ENCODE data around the gene IFT122.

The IFT122 gene

GRCh38 chr3:129415378-129415777 lies 24.6 kb upstream of the IFT122 start:
- DNase-seq = no peak

GRCh38 chr3:129415830-129416229 lies 24.2 kb upstream of the IFT122 start:
- no peak for DNase-seq

- DNase-seq = no peak
These were observed 23.6 kb upstream of the IFT122 start for GRCh38 chr3:129416415-129416814.

DNA sequence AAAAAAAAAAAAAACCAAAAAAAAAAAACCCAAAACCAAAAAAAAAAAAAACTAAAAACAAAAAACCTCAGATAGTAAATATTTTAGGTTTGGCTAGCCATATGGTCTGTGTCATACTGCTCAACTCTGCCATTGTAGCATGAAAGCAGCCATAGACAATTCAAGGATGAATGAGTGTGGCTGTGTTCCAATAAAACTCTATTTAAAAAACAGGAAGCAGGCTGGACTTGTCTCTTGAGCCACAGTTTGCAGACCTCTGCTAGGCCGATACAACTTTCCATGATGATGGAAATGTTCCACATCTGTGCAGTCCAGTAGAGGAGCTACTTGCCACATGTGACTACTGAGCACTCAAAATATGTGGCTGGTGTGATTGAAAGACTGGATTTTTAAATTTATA lies 22.7 kb upstream of the IFT122 start:
- peak in 3 of 4 experiments; percentile 45 to 54 (median 46) for DNase-seq

DNA sequence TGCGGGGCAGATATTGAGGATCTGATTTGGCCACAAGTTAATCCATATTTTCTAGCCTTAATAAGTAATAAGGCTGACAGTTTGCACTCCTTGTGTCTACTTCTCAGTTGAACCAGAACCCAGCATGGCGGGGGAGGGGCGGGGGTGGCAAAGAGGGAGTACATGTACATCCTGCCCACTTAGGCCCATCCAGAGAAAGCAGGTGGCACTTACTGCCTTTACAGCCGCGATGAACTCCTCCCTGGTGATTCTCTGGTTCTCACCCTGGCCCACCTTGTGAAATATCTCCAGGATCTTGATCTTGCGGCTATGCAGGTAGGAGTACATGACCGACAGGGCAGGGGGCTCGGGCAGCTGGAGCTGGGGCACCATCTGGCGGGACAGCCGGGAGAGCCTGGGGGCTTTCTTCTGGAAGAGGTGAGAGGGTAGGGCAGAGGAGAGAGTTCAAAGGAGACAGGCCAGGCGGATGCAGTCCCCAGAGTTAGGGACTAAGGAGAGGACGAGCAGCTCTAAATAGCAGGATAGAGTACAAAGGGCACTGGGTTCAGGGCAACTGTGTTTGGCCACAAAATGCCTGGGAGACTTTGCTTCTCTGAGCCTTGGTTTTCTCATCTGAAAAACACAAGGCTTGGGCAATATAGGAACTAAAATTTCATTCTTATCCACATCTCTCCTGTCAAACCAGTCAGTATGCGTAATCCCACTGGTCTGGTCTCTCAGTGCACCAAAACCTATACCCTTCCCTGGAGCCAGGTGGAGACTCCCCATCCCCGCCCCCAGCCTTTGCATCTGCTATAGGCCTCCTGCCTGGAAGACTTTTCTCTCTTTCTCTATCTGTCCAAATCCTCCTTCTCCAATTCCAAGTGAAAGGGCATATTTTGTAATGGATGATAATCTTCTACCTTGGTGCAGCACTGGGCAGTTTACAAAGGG lies 21.7 kb upstream of the IFT122 start:
- no peak for DNase-seq

- DNase-seq = no peak
These were observed 20.5 kb upstream of the IFT122 start for GRCh38 chr3:129419476-129419875.

DNA sequence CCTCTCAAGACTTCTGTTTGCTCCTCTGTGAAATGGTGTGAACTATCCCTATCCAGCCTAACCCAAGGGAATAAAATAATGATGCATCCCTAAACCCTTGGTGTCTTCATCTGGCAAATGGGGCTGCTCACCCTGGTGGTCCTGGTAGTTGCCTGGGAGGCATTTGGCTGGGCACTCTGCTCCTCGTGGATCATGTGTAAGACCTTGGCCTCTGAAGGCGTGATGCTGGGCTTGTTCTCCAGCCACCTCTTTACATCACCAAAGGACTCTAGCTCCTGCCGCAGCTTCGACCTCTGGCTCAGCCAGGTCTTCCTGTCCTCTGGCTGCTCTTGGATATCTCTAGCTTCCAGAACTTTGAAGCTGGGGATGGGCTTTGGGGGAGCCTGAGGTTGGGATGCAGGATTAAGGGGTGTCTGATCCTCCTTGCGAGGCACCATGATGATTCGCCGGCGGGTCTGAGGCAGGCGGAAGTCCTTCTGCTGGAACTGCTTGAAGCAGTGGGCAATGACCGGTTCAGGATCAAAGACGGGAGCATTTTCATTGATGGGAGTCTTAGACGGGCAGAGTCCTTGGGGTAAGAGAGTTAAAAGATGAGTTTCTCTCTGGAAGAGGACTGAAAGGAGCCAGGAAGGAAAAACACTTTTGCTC lies 18.7 kb upstream of the IFT122 start:
- no peak for DNase-seq

DNA sequence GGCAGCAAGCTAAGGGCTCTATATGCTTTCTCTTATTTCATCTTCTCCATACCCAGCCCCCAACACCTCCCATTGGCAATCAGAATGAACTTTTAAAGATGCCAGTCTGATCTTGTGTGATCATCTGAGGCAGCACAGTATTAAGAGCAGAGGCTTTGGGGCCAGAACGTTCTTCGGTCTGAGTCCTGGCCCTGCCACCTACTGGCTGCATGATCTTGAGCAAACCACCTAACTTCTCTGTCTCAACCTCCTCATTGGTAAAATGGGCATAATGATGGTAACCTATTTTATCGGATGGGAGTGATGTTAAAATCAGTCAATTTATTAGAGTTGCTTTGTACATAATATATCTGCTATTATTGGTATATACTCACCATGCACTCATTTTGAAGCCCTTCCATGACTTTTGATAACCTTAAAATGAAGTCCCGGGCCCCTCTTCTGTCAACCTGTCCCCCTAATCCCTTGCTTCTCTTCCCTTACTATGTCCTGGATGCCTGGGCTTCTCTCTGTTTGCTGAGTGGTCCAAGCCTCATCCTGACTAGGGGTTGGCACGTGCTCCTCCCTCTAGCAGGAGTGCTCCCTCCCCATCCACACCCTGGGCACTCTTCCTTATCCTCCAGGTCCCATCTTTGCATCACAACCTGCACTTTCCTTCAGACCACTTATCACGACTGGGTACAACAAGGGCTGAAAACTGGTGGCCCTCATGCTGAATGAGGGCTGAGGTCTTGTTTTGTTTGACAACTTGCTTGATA lies 17.9 kb upstream of the IFT122 start:
- no peak for DNase-seq

DNA sequence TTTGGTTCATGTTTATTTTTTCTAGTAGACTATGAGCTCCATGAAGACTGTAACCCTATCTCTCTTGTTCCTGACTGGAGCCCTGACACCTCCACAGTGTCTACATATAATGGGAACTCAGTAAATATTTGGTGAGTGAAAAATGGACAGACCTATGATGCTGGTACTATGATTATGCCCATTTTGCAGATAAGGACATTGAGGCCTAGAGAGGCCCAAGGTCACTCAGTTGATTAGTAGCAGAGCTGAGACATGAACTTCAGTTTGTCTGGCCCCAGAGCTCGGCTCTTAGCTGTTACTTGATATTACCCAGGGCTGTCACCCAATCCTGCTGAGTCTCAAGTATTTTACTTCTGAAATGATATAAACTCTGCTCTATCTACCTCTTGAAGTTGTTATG lies 17.1 kb upstream of the IFT122 start:
- no peak for DNase-seq

DNA sequence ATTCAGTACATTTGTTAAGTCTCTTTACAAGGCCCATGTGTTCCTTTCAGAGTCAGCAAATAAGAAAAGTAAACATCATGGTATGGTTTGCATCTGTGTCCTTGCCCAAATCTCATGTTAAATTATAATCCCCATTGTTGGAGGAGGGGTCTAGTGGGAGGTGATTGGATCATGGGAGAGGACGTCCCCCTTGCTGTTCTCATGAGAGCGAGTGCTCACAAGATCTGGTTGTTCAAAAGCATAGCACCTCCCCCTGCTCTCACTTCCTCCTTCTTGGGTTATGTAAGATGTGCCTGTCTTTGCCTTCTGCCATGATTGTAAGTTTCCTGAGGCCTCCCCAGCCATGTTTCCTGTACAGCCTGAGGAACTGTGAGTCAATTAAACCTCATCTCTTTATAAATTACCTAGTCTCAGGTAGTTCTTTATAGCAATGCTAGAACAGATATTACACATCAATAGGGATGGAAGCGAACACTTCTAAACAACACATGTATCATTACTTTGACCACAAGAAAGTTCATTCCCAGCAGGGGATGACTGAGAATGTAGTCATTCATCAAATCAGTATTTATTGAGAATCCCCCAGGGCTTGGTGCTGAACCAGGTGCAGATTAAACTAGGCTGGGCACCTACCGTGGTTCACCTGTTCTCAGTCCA lies 15.7 kb upstream of the IFT122 start:
- peak; percentile 70 to 88 (median 85) for DNase-seq

- peak in 1 of 4 experiments; percentile 17 for DNase-seq
These were observed 14.8 kb upstream of the IFT122 start for GRCh38 chr3:129425213-129425612.

DNA sequence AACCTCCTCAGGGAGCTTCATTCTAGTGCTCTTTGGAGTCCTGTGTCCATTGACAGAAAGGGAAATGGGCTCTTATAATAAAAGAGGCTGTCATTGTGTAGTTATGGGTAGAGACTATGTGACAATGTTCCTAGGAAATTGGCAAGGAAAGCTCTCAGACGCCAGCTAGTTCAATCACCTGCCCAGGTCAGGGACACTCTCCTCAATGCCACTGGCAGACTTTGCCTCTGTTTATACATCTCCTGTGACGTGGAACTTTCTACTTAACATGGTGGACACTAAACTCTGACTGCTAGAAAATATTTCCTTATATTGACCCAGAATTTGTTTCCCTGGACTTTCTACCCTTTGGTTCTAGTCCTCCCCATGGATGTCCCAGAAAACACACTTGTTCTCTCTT lies 14.4 kb upstream of the IFT122 start:
- no peak for DNase-seq

- DNase-seq = peak in 2 of 4 experiments; percentile 20 to 43
These were observed 12.0 kb upstream of the IFT122 start for GRCh38 chr3:129428007-129428375.

DNA sequence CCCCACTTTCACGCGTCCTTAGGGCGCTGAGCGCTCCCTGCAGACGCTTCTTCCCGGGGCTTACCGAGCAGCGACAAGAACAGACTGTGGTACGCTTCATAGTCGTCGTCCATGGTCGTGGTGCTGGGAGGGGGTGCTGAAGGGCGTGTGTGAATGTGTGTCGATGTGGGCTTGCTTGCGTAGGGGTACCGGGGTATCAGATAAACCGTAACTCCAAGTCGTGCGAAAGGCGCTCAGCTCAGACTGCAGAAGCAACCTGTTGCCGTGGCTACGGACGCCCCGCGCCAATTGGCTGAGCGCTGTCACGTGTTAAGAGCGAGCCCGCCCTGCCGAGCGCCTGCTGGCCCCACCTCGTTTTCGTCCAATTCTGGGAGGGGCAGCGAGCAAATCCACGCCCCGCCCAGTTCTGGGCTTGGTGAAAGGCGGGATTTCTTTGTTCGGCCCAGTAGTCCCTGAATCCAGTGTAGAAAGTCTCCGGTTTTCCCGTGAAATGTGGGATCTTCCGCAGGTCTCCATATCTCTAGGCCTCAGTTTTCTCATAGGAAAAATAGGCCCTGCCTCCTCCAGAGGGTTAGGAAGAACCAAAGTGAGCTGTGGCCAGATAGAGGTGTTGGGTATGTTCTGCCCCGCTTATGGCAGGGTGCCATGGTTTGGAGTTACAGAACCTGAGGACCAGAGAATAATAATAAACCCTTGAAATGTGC lies 11.5 kb upstream of the IFT122 start, which contains the start of gene EFCAB12:
Gene EFCAB12, minus strand, starts transcription at position 261 of the 704 bp plus-strand sequence. Its CDS starts 148 bp downstream, at position 113.
- DNase-seq = peak; percentile 90 to 95 (median 93)

DNA sequence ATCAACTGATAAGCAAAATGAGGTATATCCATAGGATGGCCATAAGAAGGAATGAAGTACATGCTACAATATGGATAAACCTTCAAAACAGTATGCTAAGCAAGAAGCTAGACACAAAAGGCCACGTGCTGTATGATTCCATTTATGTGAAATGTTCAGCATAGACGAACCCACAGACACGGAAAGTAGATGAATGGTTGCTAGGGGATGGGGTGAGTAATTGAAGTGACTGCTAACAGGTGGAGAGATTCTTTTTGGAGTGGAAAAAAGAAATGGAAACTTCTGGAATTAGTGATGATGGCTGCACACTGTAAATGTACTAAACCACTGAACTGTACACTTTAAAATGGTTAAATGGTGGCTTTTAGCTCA lies 11.0 kb upstream of the IFT122 start:
- no peak for DNase-seq

DNA sequence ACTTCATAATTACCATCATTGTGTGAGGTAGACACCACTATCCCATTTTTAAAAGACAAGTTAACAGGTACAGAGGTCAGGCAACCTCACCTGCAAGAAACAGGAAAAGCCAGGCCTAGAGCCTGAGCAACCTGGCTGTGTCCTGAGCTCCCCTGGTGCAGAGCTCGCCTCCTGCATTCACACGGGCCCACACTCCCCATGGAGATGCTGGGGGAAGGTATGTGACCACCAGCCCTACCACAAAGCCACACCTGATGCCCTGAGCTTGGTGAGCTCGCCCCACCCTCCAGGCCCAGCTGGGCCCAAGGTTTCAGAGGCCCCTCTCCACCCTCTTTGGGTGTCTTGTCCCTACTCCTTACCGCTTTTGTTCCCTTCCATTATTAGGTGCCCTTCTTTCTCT lies 10.4 kb upstream of the IFT122 start:
- no peak for DNase-seq

- peak; percentile 52 to 72 (median 60) for DNase-seq
These were observed 8.0 kb upstream of the IFT122 start for GRCh38 chr3:129432036-129432435.

- peak; percentile 48 to 60 (median 57) for DNase-seq
These were observed 7.4 kb upstream of the IFT122 start for GRCh38 chr3:129432671-129433070.

DNA sequence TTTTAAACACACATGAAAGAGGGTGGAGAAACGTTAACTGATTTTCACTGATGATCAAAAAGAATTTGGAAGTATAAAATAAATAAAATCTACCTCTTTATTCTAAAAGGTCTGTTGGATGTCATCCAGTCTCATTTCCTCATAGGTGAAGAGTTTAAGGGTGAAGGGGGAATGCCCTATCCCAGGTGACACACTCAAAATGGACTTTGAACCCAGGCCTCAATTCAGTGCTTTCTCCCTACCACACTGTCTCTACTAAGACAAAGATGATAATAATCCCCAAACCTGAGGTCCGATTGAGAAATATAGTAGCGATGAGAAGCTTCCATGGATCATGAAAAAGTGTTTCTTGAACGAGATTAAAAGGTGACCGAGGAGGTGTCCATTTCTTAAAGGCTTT lies 6.5 kb upstream of the IFT122 start:
- DNase-seq = no peak

GRCh38 chr3:129434140-129434539 lies 5.9 kb upstream of the IFT122 start:
- no peak for DNase-seq

DNA sequence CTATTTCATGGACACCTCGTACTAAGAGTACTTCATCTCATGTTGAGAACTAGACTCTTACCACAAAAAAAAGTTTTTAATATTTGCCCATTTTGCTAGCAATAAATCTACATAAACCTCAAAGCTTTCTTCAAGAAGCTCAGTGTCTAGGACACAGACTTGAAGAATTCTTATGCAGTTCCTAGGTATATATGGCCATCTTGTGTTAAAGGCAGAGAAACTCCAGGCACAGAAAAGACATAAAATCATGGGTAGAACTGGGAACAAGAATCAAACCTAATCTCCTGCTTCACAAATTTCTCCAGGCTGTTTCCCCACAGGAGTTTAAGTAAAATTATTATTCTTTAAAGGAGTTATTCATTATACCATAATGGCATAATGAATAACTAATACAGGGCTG lies 4.7 kb upstream of the IFT122 start:
- DNase-seq = no peak
